Ovary (tissue), 3 donors: ENCODE data around the gene PLEKHH1.

ENCODE experiments used
- CTCF ChIP-seq, 3 donors: fragments of 450-650 bp in 2 of 3; fragments of 200-600 bp in 1 of 3; IDR thresholded peaks; one replicate each; pipeline versions ENCODE4 v1.5.1 to v1.8.0; 2016 to 2022; ENCODE audit warnings: antibody characterized with exemption in 3 of 3, mild to moderate bottlenecking in 1 of 3
- EP300 ChIP-seq: sonication (generic); formaldehyde crosslinking; IDR thresholded peaks from one replicate; pipeline ENCODE4 v1.6.1; 2017; ENCODE audit warnings: antibody characterized with exemption
- POLR2A ChIP-seq: fragments of 450-650 bp; IDR thresholded peaks from one replicate; pipeline ENCODE4 v1.6.1; 2017; ENCODE audit warnings: antibody characterized with exemption, mild to moderate bottlenecking, moderate library complexity
- donor health status: DM: no; HTN: no; CAD: no.

- TF ChIP-seq POLR2A (no peak), CTCF (IDR thresholded peaks at IDR 0.05) (no peak), EP300 (no peak)
These were observed 2.8 kb upstream of the PLEKHH1 start for GRCh38 chr14:67529947-67530935.
